NCI-H146 treated with DMSO at 0.1 percent for 48 hours (cell line): ENCODE results near the gene PRKAA2.
A peak's percentile ranks its signal among the peaks of the same experiment; 100 is the strongest.
"Not testable (repeated sequence)": the region's sequence is repeated elsewhere in the genome, so short reads cannot be mapped to it uniquely, and the experiment has no call there.

Source experiments
- DNase-seq: peaks from one replicate; lab custom pipeline; 2025; ENCODE audit not compliant: unreplicated experiment; lab: John Stamatoyannopoulos, UW

The PRKAA2 gene

GRCh38 chr1:56644919-56645676 lies at the start of gene PRKAA2:
Gene PRKAA2 (plus strand): TSS chr1:56645314. CDS start chr1:56645388, 74 bp downstream.
- peak; percentile 3 for DNase-seq

- DNase-seq: not testable (repeated sequence)
These were observed 49.5 kb upstream of the PRKAA2 start for GRCh38 chr1:56595397-56596191.

- not testable (repeated sequence) for DNase-seq
These were observed 35.0 kb upstream of the PRKAA2 start for GRCh38 chr1:56610097-56610496.

GRCh38 chr1:56610770-56611169 lies 34.3 kb upstream of the PRKAA2 start:
- not testable (repeated sequence) for DNase-seq

- DNase-seq: no peak
These were observed 28.0 kb upstream of the PRKAA2 start for GRCh38 chr1:56617141-56617540.

GRCh38 chr1:56625819-56626440 lies 19.2 kb upstream of the PRKAA2 start:
- no peak for DNase-seq

- DNase-seq: no peak
These were observed 18.6 kb upstream of the PRKAA2 start for GRCh38 chr1:56626546-56626945.

GRCh38 chr1:56627019-56627635 lies 18.0 kb upstream of the PRKAA2 start:
- DNase-seq: no peak

GRCh38 chr1:56627636-56628039 lies 17.5 kb upstream of the PRKAA2 start:
- DNase-seq: no peak

GRCh38 chr1:56630786-56631185 lies 14.3 kb upstream of the PRKAA2 start:
- no peak for DNase-seq

GRCh38 chr1:56631901-56632300 lies 13.2 kb upstream of the PRKAA2 start:
- no peak for DNase-seq

- no peak for DNase-seq
These were observed 10.1 kb upstream of the PRKAA2 start for GRCh38 chr1:56634981-56635380.

- no peak for DNase-seq
These were observed 6.9 kb upstream of the PRKAA2 start for GRCh38 chr1:56638248-56638647.

GRCh38 chr1:56639211-56639610 lies 5.9 kb upstream of the PRKAA2 start:
- no peak for DNase-seq

- DNase-seq: no peak
These were observed 1.5 kb upstream of the PRKAA2 start for GRCh38 chr1:56643661-56644060.

GRCh38 chr1:56644064-56644918 lies 823 bp upstream of the PRKAA2 start:
- DNase-seq: no peak

- DNase-seq: no peak
These were observed 677 bp downstream of the PRKAA2 start for GRCh38 chr1:56645677-56646305.

GRCh38 chr1:56646611-56647010 lies 1.5 kb downstream of the PRKAA2 start:
- no peak for DNase-seq

GRCh38 chr1:56647106-56647505 lies 2.0 kb downstream of the PRKAA2 start:
- no peak for DNase-seq

GRCh38 chr1:56648546-56648945 lies 3.4 kb downstream of the PRKAA2 start:
- no peak for DNase-seq
